CD4-positive, alpha-beta T cell treated with Interleukin-12 subunit alpha and Interleukin-12 subunit beta, for 1 hour (primary cell): Measurements from ENCODE around the gene ADRA2B.
"Not testable (repeated sequence)": the region's sequence is repeated elsewhere in the genome, so short reads cannot be mapped to it uniquely, and the experiment has no call there.

Experiments
- DNase-seq: peaks from one replicate; pipeline ENCODE4 v3.0.0-alpha.2; 2020

ADRA2B gene

DNA sequence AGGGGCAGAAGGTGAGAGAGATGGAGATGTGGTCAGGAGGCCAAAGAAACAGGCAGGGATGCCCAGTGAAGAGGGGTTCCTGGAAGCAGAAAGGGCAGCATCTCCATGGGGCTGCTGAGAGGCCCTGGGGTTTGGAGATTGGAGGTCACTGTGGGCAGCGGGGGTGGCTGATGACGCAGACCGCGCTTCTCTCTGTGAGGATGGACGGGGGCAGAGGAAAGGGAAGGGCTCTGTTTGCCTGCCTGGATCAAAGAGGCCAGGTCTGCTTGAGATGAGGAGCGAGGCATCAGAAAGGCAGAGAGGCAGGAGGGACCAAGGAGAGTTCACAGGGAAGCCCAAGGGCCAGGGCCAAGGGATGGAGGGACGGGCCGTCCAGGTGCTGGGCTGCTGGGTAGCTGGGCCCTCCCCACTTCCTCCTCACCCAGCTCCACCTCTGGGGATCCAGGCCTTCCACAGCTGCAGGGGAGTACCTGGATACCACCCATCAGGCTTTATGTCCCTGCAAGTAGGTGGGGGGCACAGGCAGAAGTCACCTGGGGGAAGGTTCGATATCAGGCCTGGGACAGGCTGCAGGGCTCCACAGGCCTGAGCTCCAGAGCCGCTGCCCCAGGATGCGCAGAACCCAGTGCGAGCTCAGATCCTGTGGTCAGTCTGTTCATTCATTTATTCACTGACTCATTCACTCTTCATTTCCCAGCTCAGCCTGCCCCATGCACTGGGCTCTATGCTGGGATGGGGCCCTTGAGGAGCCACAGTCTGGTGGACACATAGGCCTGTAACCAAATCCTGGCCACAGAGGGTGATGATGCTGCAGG lies 30.6 kb downstream of the ADRA2B start:
- no peak for DNase-seq

DNA sequence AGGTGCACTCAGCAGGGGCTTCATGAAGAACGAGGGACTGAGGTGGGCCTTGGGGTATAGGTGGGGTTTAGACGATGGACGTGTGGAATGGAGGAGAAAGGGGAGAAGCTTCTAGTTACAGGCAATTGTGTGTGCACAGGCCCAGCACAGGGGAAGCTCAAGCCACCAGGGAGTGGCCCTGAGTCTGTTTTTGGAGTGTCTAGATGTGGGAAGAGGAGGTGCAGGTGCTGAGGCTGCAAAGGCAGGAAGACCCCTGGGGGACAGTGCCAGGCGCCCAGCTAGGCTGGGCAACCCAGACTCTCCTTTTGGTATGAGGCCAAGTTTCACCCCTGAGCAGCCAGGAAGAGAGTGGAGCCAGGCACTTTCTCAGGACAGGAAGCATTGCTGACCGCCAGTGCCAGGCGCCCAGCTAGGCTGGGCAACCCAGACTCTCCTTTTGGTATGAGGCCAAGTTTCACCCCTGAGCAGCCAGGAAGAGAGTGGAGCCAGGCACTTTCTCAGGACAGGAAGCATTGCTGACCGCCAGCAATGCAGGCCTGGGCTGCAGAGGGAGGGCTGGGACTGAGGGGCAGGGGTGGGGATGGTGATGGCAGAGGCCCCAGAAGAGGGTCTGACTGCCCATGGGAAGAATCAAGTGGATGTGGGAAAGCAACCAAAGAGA lies 31.4 kb downstream of the ADRA2B start:
- not testable (repeated sequence) for DNase-seq

DNA sequence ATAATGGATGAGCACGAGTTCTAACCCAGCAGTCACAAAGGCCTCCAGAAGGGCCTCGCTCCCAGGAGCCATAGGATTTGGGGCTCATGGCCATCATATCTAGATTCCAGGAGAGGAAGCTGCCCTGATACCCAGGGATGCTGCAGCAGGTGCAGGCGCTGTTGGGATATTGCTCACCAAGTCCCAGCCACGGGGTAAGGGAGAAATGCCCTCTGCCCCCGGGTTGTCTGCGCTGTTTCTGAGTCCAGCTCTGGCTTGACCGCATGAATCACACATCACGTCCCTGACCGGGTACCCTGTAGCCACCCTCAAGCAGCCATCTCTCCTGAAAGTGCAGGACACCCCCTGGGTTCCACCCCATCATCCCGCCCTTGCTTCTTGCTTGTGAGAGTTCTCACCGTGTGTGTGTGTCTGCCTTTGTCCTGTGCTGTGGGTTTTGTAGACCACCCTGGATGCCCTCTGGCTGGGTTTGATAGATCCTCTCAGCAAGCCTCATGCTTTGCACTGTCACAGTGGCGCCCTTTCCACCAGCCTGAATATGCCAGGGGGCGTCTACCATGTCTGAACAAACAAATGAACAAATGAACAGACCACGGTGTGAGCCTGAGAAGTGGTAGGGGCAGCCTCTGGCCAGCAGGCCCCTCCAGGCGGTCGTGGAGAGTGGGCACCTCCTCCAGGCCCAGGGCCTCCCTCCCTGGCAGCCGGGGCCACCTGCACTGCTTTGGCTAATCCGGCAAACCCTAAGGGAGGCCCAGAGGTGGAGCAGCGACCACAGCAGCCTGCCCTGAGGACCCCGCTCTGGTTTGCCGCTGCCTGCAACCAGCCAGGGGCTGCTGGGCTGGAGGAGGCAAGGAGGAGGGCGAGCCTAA lies 32.1 kb downstream of the ADRA2B start:
- no peak for DNase-seq

DNA sequence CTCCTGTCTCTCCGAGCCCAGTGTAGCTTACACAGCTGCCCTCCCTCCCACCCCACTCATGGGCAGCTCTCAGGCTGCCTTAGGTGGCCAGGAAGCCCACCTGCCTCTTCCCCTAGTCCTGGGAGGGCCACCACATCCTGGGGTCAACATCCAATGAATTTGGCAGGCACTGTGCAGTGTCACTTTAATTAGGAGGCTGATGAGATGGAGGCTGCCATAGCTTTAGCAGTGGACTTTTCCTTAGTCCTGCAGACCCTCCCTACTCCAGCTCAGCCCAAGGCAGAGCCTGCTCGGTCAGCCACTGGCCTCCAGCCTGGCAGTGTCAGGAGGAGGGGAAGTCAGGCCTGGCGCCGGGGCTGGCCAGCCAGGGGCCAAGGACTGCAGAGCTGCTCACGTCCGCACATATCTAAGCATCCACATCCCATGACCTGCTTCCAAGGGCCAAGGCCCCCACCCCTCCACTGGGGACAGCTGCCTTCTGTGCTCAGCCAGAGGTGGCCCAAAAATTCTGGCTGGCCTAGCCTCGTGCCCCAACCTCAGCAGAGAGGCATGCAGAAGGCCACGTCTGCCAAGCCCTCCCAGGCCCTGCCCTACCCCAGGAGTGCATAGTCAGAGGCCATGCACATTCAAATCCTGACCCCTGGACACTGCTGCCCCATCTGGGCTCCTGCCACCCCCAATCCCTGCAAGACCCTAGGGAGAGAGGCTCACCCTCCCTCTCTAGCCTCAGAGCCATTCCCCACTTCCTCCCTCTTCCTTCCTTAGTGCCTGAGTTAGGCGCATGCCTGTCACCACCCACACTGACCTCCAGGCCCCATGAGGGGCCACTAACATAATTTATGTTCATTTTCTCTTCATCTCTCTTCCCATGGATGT lies 33.1 kb downstream of the ADRA2B start:
- DNase-seq: no peak

DNA sequence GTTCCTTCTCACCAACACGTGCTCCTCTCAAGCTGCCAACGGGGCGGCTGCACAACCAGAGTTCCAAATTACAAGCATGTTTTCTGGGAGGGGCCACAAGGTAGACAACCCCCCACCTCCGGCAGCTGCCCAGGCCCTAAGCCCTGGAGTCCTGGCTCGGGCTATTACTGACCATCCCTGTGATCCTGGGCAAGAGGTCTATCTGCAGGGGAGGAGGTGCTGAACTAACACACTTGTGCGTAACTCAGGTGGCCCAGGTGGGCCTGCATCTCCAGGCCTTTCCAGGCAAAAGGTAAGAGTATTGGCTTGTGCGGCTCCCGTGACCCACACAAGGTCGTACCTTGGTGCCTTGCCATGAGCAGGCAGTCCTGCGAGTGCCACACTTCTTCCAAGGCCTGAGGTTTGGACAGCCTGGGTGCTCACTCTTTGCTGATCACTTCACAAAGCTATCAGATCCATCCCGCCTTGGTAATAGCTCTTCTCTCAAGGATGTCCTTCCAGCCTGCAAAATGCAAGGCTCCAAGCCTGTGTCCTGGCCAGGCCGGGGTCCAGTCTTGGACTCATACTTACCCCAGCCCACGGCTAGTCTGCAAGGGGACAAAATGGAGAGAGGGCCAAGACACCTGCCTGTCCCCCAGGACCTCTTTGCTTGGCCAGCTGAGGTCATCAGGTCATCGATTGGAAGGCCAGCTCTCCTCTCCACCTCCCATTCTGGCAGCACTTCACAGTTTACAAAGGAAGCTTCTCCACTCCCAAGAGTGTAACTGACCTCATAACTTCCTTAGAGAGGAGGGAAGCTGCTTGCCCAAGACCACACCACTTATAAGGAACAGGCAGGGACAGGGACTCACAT lies 33.9 kb downstream of the ADRA2B start:
- DNase-seq: no peak

DNA sequence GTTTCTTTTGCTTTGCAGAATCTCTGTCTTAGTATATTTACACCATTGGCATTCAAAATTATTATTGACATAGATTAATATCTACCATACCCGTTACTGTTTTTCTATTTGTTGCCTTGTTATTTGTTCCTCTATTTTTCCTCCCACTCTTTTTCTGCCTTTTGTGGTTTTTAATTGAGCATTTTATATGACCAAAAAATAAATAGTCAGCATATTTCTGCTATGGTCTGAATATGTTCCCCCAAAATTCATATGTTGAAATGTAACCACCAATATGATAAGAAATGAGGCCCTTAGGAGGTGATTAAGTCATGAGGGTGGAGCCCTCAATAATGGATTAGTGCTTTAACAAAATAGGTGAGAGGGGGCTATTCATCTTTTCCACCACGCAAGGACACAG lies 35.3 kb downstream of the ADRA2B start:
- DNase-seq: no peak

DNA sequence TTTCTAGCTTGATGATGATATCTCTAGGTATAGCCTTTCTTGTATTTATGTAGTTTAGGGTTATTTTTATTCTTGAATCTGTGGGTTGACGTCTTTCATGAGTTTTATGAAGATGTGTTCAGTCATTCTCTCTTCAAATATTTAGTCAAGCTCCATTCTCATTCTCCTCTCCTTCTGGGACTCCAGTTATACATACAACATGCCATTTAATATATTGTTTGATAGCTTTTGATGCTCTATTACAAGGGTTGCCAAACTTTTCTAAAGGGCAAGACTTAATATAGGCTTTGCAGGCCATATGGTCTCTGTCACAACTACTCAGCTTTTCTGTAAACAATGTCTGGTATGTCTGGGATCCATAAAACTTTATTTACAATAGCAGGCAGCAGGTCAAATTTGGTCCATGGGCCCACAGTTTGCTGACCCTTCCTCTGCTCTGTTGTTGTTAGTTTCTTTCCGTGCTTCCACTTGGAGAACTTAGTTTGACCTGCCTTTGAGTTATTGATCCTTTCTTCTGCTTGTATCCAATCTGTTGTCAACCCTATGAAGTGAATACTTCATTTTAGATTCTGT lies 41.1 kb downstream of the ADRA2B start:
- no peak for DNase-seq

DNA sequence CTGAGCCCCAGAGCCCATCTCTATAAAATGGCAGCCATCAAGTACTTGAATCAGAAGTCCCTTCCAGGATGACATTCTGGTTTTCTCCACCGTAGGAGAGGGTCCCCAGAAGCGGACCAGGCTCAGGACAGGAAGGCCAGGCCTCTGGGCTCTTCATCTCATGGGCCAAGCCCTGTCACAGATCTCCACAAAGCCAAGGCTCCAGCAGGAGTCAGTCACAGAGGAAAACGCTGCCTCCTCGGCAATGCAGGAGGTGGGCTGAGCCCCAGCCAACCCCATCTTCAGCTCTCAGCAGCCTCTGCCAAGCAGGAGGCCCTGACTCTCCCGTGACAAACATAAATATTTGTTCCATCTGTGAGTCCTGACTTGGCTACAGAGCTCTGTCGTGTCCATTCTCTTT lies 42.2 kb downstream of the ADRA2B start:
- DNase-seq: no peak

DNA sequence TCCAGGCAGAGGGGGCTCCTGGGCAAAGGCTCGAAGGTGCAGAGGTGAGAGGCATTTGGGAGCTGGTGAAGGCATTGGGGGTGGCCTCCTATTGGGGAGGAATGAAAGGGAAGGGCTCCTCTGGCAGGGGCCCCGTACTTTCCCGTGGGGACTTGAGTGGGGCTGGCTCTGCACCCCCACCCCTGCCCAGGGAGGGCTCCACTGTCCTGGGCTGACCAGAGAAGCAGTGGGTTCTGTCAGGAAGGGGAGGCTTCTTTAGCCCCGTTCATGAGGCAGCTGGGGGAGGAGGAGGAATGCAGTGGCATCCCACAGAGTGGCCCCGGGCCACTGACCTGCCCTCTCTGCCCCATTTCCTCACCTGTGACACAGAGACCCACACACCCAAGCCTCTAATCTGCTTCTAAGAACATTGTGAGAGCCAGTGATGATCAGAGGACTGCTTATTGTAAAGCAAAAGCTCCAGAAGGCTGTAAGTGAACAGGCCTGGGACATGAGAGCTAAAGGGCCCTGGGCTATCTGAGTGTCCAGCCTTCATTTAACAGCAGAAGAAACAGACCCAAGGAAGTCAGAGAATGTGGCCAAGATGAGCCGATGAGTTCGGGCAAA lies 43.1 kb downstream of the ADRA2B start:
- DNase-seq: no peak

DNA sequence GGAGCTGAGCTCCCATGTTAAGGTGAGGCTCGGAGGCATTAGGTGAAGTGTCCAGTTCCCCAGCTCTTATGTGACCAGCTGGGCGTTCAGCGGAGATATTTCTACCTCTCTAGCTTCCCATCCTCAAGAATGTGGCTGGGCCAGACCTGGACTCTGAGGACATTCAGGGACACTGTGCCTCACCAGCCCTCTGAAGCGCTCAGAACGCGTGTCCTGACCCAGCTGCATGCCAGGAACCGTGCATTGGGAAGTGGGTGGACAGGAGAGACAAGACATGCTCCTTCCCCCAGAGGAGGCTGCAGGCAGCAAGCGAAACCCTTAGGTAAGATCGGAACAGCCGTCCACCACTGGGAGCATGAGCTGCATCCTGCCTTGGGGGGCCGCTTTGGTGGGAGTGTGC lies 43.6 kb downstream of the ADRA2B start:
- DNase-seq: no peak

DNA sequence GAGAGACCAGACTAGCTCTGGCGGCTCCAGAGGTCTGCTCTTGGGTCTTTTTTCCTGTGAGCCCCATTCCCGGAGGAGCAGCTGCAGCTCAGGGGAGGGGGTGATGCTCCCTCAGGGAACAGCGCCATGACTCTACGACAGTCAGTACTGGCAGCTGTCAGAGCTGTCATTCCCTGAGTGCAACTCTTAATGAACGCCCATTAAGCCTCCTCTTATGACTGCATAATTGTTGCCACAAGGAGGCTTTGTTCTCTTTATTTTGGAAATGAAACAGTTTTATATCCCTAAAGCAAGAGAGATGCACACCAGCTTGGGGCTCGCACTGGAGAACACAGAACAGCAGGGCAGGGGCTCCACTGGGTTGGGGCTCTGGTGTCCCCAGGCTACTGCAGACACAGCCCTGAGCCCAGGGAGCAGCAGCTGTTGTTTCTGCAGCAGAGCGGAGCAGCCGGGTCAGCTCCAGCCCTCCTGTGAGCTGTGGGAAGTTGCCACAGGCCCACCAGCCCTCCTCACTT lies 44.3 kb downstream of the ADRA2B start:
- not testable (repeated sequence) for DNase-seq

DNA sequence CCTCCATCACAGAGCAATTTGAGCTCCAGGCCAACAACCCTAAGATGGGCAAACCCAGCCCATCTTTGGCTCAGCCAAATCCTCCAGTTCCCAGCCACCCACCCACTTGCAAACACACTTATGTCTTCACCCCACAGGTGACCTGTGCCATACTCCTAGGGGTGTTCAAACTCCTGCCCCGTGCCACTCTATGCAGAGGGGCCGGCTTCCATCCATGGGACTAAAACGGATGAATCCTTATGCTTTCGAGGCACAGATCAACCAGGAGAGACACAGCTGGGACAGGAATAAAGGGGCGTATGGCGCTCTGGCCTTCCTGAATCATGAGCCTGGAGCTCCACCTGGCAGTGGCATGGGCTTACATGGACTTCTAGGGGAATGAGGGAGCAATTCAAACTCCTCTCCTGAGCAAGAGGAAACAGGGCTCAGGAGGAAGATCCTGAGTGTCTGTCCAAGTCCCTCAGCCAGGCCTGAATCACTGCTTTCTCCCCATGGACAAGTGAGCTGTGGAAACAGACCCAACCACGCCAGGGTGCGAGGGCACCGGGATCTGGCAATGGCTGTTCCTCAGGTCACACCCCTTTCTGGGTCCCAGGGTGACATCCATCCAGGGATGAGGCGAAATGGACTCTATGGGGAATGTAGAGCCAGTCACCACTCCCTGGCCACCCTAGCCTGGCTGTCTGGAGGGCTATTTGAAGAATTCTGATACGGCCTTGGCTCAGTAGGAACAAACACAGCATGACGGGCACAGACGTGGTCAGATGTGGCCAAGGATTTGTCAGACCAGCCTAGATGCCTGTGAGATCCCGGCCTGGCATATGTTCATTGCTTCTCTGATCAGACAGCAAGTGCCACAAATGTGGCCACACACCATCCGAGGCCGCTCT lies 45.0 kb downstream of the ADRA2B start:
- not testable (repeated sequence) for DNase-seq

DNA sequence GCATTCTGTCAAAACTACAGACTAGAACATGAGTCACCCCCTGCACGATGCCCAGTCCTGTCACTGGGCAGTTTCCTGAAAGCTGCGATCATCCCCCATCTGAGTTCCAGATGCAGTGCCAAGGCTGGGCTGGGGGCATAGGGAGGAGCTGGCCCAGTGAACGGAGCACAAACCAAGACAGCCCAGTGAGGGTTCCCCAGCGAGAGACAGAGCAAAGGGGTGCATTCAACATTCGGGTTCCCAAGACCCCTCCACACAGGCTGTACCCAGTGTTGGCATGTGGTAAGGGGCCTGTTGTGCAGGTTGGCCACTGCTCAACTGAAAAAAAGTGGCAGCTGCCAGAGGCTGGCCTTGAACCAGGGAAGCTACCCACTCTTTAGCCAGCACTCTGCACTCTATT lies 46.0 kb downstream of the ADRA2B start:
- not testable (repeated sequence) for DNase-seq

DNA sequence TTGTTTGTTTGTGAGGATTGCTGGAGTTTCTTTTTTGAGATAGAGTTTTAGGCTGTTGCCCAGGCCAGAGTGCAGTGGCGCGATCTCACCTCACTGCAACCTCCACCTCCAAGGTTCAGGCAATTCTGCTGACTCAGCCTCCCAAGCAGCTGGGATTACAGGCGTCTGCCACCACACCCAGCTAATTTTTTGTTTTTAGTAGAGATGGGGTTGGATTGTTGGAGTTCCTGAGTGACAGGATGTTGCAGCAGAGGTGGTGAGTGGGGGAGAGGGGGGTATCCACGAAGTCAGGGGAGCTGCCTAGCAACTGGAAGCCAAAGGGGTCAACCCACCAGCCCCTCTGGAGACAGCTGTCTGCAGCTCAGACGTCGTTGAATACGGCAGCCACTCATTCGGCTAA lies 46.5 kb downstream of the ADRA2B start:
- not testable (repeated sequence) for DNase-seq

DNA sequence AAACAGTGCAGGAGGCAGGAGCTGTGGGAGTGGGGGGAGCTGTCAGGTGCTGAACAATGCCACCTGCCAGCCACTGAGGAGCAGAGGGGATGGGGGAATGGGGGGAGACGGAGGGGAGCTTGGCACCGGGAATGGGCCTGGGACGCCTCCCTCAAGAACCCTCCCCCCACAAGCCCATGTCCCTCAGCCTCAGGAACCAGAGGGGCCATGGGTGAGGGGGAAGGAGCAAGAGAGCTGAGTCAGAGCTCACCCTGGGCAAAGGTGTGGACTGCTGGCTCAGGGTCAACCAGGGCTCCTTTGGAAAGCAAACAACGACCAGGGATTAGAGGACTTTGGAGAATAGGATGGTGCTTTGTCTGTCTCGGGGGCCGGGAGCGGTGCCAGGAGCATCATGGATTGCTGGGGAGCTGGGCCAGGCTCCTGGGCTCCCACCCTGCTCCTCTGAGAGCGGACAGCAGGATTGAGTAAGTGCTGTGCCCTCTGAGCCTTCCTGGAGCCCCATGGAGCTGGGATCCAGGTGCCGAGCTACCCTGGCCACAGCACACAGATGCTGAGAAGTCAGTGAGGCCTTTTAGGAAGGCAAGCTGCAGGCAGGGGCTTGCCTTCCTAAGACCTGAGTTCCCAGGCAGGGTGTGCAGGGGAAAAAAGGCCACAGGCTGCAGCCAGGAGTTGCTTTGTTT lies 48.3 kb downstream of the ADRA2B start:
- DNase-seq: not testable (repeated sequence)

DNA sequence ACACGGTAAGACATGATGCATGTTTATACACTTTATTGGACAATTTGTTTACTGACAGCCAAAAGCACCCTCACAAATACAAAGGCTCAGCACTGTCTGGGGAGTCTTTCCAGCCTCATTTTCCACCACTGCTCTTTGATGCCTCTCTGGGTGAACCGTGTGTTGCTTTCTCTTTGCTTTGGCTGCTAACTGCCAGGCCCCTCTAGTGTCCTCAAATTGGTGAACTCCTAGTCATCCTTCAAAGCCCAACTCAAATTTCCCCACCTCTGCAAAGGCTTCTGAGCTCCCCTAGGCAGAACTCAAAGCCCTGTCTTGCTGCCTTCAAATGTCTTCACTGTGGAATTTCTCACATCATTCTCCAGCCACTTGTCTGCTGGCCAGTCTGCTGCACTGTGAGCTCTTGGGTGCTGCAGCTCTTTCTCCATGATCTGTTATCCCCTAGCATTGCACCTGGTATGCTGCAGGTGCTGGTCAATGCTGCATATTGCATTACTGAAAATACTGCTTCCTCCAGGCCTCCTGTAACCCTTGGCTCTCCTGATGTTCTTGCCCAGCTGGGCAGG lies 49.2 kb downstream of the ADRA2B start:
- DNase-seq: not testable (repeated sequence)

DNA sequence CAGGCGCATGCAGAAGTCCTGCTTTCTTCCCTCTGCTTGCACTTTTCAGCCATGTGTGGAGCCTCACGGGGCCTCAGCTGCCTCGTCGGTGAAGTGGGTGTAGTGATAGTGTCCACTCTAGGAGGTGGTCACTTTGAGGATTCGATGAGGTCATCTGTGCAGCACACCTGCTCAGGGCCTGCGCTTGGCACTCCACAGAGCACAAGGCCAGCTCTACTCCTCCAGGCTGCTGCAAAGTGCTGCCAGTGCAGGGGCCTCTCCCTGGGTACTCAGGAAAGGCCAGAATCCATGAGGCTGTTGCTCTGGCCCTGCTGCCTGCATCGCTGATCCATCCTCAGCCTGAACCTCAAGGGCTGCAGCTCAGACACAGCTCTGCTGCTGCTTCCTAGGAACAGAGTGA lies 49.9 kb downstream of the ADRA2B start:
- DNase-seq: not testable (repeated sequence)

DNA sequence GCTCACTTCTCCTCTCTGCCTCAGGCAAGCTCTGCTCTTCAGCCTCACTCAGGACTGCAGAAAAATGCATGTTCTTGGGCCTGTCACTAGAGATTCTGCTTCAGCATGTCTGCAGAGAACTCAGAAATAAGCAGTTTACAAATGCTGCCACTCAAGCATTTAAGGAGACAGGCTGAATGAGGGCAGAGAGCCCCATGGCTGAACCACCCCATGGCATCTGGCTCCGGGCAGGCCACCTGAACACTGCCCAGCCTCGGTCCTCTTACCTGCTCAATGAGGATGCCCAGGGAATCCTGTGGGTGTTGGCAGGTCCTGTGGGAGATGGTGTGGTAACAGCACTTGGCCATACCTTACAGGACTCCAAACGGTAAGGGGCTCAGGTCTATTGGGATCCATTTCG lies 50.4 kb downstream of the ADRA2B start:
- DNase-seq: not testable (repeated sequence)
